GM21526 (cell line): ENCODE results near the gene GTF2H3.
"Not testable (repeated sequence)": the region's sequence is repeated elsewhere in the genome, so short reads cannot be mapped to it uniquely, and the experiment has no call there.

Source experiments
- ATAC-seq: cut with Tn5 transposase; IDR thresholded peaks from one replicate; pipeline ENCODE4 v1.9.1; 2021; ENCODE audit warnings: moderate library complexity; ENCODE audit not compliant: unreplicated experiment, low FRiP score

Gene GTF2H3

GRCh38 chr12:123633379-123634141, at the start of gene GTF2H3, which contains the start of gene EIF2B1:
Gene GTF2H3 (plus strand): TSS chr12:123633829. CDS start chr12:123633860, 31 bp downstream.
Gene EIF2B1 (minus strand): TSS chr12:123633686. CDS start chr12:123633557, 129 bp downstream.
- peak; percentile 90 for ATAC-seq

GRCh38 chr12:123591702-123592481, 41.7 kb upstream of the GTF2H3 start:
- ATAC-seq: no peak

GRCh38 chr12:123595729-123596128, 37.9 kb upstream of the GTF2H3 start:
- ATAC-seq: no peak

- ATAC-seq: no peak
Measured at GRCh38 chr12:123597100-123597499, 36.5 kb upstream of the GTF2H3 start.

GRCh38 chr12:123598522-123598921, 35.1 kb upstream of the GTF2H3 start:
- no peak for ATAC-seq

GRCh38 chr12:123599310-123599709, 34.3 kb upstream of the GTF2H3 start:
- ATAC-seq: no peak

- no peak for ATAC-seq
Measured at GRCh38 chr12:123599721-123600120, 33.9 kb upstream of the GTF2H3 start.

GRCh38 chr12:123601602-123602489, 31.8 kb upstream of the GTF2H3 start, which contains the start of gene DDX55:
Gene DDX55 (plus strand): TSS chr12:123602099. CDS start chr12:123602149, 50 bp downstream.
- peak; percentile 63 for ATAC-seq

- peak; percentile 16 for ATAC-seq
Measured at GRCh38 chr12:123602651-123603195, 30.9 kb upstream of the GTF2H3 start.

- not testable (repeated sequence) for ATAC-seq
Measured at GRCh38 chr12:123603495-123603894, 30.1 kb upstream of the GTF2H3 start.

GRCh38 chr12:123607756-123608155, 25.9 kb upstream of the GTF2H3 start:
- ATAC-seq: no peak

GRCh38 chr12:123608182-123608581, 25.4 kb upstream of the GTF2H3 start:
- ATAC-seq: no peak

- no peak for ATAC-seq
Measured at GRCh38 chr12:123614110-123614509, 19.5 kb upstream of the GTF2H3 start.

- ATAC-seq: no peak
Measured at GRCh38 chr12:123614531-123614930, 19.1 kb upstream of the GTF2H3 start.

- ATAC-seq: no peak
Measured at GRCh38 chr12:123617144-123617543, 16.5 kb upstream of the GTF2H3 start.

GRCh38 chr12:123617580-123617979, 16.0 kb upstream of the GTF2H3 start:
- ATAC-seq: no peak

- ATAC-seq: no peak
Measured at GRCh38 chr12:123621101-123621500, 12.5 kb upstream of the GTF2H3 start.

GRCh38 chr12:123621619-123622530, 11.8 kb upstream of the GTF2H3 start:
- ATAC-seq: no peak

GRCh38 chr12:123634142-123634561, 523 bp downstream of the GTF2H3 start:
- ATAC-seq: no peak
